H1 (cell line): ENCODE results near the gene CCDC171.

Experiments
- BRCA1 ChIP-seq: IDR thresholded peaks from 2 replicates; pipeline ENCODE4 v1.6.1; 2012; ENCODE audit warnings: low read depth, low read length, improper control_type of control experiment
- CBX5 ChIP-seq: fragments of 300-800, 300-1000 bp; sonication (generic); IDR thresholded peaks from 2 replicates; pipeline ENCODE4 v1.7.1; 2016; ENCODE audit warnings: antibody characterized with exemption, low read length, low read depth
- EZH2 ChIP-seq: fragments of 200-600 bp; sonication (generic); IDR thresholded peaks from 2 replicates; pipeline ENCODE4 v1.7.1; 2012; ENCODE audit warnings: low read depth, mild to moderate bottlenecking, moderate library complexity, low read length, inconsistent platforms; ENCODE audit not compliant: severe bottlenecking
- NRF1 ChIP-seq: IDR thresholded peaks from 2 replicates; pipeline ENCODE4 v1.6.1; 2011; ENCODE audit warnings: mild to moderate bottlenecking, low read depth, low read length, improper control_type of control experiment
- POLR2A ChIP-seq, 2 experiments: IDR thresholded peaks; 1 replicate in 1 of 2; 2 replicates in 1 of 2; pipeline ENCODE4 v1.6.1; 2011; ENCODE audit warnings: low read depth in 2 of 2, low read length in 2 of 2, mild to moderate bottlenecking in 2 of 2; ENCODE audit errors: control extremely low read depth in 1 of 2
- RFX5 ChIP-seq: IDR thresholded peaks from 2 replicates; pipeline ENCODE4 v1.6.1; 2011; ENCODE audit warnings: low read depth, low read length, improper control_type of control experiment, borderline replicate concordance
- SRF ChIP-seq: IDR thresholded peaks from 2 replicates; pipeline ENCODE4 v1.6.1; 2011; ENCODE audit warnings: mild to moderate bottlenecking, low read depth, low read length, moderate library complexity
- SUZ12 ChIP-seq: fragments of 200-600 bp; sonication (generic); IDR thresholded peaks from 2 replicates; pipeline ENCODE4 v1.6.1; 2012; ENCODE audit warnings: mild to moderate bottlenecking, inconsistent platforms, low read length, moderate library complexity, mixed read lengths
- YY1 ChIP-seq: IDR thresholded peaks from 2 replicates; pipeline ENCODE4 v1.6.1; 2011; ENCODE audit warnings: low read depth, mild to moderate bottlenecking, low read length
- TF ChIP-seq, protein P1 (sequence below), 3 experiments: IDR thresholded peaks; 1 replicate in 2 of 3; 2 replicates in 1 of 3; pipeline versions ENCODE4 v1.5.1 to v1.6.1; 2011; ENCODE audit warnings: low read length in 3 of 3, mild to moderate bottlenecking in 3 of 3, inconsistent platforms in 2 of 3, low read depth in 1 of 3, moderate library complexity in 1 of 3; ENCODE audit not compliant: insufficient read depth in 1 of 3; ENCODE audit errors: control extremely low read depth in 1 of 3

DNA sequence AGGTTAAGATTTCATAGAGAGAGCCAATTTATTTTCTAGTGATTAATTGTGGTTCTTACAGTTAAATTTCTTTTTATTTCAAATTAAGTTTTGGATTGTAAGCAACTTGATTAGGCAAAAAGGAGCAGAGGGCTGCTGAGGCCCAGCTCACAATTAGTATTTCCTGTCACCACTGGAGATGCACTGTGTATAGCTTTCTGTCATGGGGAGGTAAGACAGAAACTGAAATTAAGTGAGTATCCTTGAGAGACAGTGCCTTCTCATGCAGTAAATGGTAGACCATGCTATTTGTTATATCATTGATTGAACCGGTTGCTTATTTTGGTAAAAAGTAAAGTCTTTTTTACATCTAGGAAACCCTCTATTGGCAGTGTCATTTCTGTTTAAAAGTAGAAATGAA, 190.7 kb downstream of the CCDC171 start:
- TF ChIP-seq, protein P1, sequence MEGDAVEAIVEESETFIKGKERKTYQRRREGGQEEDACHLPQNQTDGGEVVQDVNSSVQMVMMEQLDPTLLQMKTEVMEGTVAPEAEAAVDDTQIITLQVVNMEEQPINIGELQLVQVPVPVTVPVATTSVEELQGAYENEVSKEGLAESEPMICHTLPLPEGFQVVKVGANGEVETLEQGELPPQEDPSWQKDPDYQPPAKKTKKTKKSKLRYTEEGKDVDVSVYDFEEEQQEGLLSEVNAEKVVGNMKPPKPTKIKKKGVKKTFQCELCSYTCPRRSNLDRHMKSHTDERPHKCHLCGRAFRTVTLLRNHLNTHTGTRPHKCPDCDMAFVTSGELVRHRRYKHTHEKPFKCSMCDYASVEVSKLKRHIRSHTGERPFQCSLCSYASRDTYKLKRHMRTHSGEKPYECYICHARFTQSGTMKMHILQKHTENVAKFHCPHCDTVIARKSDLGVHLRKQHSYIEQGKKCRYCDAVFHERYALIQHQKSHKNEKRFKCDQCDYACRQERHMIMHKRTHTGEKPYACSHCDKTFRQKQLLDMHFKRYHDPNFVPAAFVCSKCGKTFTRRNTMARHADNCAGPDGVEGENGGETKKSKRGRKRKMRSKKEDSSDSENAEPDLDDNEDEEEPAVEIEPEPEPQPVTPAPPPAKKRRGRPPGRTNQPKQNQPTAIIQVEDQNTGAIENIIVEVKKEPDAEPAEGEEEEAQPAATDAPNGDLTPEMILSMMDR (IDR thresholded peaks at IDR 0.05; ENCODE audit: control extremely low read depth in 1 of 3, insufficient read depth in 1 of 3, low read depth in 1 of 3, low read length in 3 of 3): no peak
- TF ChIP-seq CBX5 (no peak), NRF1 (no peak), SRF (no peak), BRCA1 (no peak), POLR2A (IDR thresholded peaks at IDR 0.05; ENCODE audit: control extremely low read depth in 1 of 2, low read depth in 2 of 2, low read length in 2 of 2) (no peak), RFX5 (no peak), YY1 (no peak), EZH2 (no peak), SUZ12 (no peak)
